Keratinocyte (primary cell): ENCODE measurements around the gene TMEM107.

Experiments used
- CTCF ChIP-seq, 3 experiments: IDR thresholded peaks in 1 of 3; conservative IDR thresholded peaks in 1 of 3; optimal IDR thresholded peaks in 1 of 3; 2 replicates in 2 of 3; 3 replicates in 1 of 3; pipeline versions ENCODE3 to v1.5.1; 2011; ENCODE audit warnings: low read length in 3 of 3, mild to moderate bottlenecking in 3 of 3, moderate library complexity in 2 of 3, control low read depth in 1 of 3, inconsistent platforms in 1 of 3; ENCODE audit not compliant: insufficient read depth in 2 of 3; ENCODE audit errors: extremely low read depth in 1 of 3
- EZH2 ChIP-seq: IDR thresholded peaks from one replicate; pipeline ENCODE4 v1.6.1; 2012; ENCODE audit warnings: inconsistent platforms, mild to moderate bottlenecking, low read length, moderate library complexity

DNA sequence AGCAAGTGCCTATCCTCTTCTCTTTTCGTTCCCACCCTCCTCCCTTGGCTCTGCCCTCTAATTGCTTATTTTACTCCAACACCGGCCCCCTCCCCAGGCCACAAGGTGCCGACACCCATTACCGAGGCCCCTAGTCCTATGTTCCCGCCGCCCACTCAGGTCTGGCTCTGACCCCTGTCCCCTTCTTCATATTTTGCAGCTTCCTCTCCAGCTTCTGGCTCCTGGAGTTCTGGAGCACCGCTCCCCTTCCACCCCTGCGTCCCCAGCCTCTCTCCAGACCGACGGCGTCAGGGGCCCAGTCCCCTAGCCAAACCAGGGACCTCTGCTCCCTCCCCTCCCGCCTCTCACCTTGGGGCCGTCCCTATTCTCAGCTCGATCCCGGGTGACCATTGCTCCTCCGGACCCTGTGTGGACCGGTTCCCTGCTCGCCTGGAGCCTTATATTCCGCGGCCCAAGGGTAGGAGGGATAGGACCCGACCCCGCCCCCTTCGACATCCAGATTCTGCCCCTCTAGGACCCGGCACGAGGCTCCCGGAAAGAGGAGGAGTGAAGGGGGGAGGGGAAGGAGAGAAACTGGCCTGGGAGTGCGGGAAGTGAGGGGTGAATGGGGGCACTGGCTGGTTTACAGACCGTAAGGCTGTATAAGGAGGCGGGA is 52.4 kb downstream of the TMEM107 start, which contains the start of gene HES7:
- TF ChIP-seq CTCF (optimal IDR thresholded peaks at IDR 0.05 in 1 of 3, IDR thresholded peaks at IDR 0.05 in 1 of 3, conservative IDR thresholded peaks at IDR 0.05 in 1 of 3; ENCODE audit: extremely low read depth in 1 of 3, insufficient read depth in 2 of 3, low read length in 3 of 3) (no peak), EZH2 (peak; percentile 7)
